ENCODE measurements around the gene PEX3. TPM values are rescaled to one million over a fixed set of nuclear protein-coding genes. Genes with fewer than 3 reads are reported as not detected.

Gene PEX3

DNA sequence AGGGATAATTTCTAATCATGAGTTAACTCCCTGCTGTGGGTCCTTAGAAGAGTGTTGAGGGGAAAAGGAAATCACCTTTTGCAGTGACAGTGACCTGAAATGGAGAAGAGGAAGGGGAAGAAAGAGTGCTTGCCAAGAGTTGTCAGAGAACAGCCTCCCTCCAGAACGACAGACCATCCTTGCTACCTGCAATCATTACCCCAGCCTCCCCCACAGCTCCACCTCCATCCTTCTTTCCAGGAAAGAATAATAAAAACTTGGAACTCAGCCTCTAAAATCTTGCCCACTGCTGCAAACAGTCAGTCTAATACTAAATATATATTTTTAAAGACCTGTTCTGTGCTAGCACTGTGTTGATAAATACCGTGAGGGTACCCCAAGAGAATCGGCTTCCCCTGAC, 89.6 kb downstream of the PEX3 start:
- Histone ChIP-seq H3K4me2 (ENCODE audit: insufficient read depth, low read length, poor library complexity, severe bottlenecking) (no peak overlapping the region), H4K91ac (ENCODE audit: low read depth, low read length, poor library complexity) (no peak overlapping the region), H3K4me1 (ENCODE audit: control insufficient read depth in 2 of 2, insufficient read depth in 1 of 2, low read depth in 1 of 2, low read length in 2 of 2) (peaks cover 2 to 7% of the 10 kb centered on the region in 2 donors), H3K23ac (ENCODE audit: low read depth, low read length, poor library complexity) (no peak overlapping the region), H2BK120ac (ENCODE audit: low read depth, low read length) (no peak overlapping the region), H3K4me3 (ENCODE audit: low read length in 2 of 2) (no peak overlapping the region), H3K79me1 (ENCODE audit: low read depth, low read length) (no peaks in the 10 kb centered on the region), H2AFZ (ENCODE audit: low read length) (no peak overlapping the region), H3K36me3 (replicated peaks in 1 of 2; ENCODE audit: control insufficient read depth in 2 of 2, insufficient read depth in 2 of 2, low read length in 2 of 2) (no peaks in the 10 kb centered on the region), H2BK15ac (ENCODE audit: low read length) (no peak overlapping the region), H2BK12ac (ENCODE audit: low read length) (no peak overlapping the region), H3K27ac (replicated peaks; ENCODE audit: low read length) (no peak overlapping the region), H3K9me3 (replicated peaks in 1 of 2; ENCODE audit: control insufficient read depth in 2 of 2, insufficient read depth in 1 of 2, low read depth in 1 of 2, low read length in 2 of 2) (peaks cover 0 to 3% of the 10 kb centered on the region in 2 donors), H3K4ac (ENCODE audit: low read length) (no peak overlapping the region), H3K27me3 (ENCODE audit: control insufficient read depth in 3 of 3, insufficient read depth in 3 of 3, low read depth in 1 of 3, low read length in 3 of 3) (peaks cover 0 to 13% (median 0%) of the 10 kb centered on the region in 3 experiments), H2AK5ac (ENCODE audit: low read depth, low read length) (no peak overlapping the region), H3K14ac (ENCODE audit: low read length) (no peak overlapping the region), H3K9ac (ENCODE audit: low read depth, low read length, poor library complexity) (no peak overlapping the region), H3K18ac (ENCODE audit: low read length) (no peak overlapping the region), H4K8ac (ENCODE audit: low read depth, low read length) (no peak overlapping the region), H2BK5ac (ENCODE audit: low read length) (no peak overlapping the region)
- WGBS, 2 donors (ENCODE audit: extremely low coverage in 2 of 2, insufficient read length in 2 of 2, insufficient replicate concordance in 1 of 2), result no CpG with 5 or more reads among the region's 3 CpGs
- no peak for DNase-seq (ENCODE audit: low spot score)

Small RNA genes within 50 kb of the gene (small RNA-seq; reads per million reads assigned to genes)
- gene RNA5SP221 (ENCODE audit: insufficient read depth), result not detected

All from neuronal stem cell (in vitro differentiated cells).